Measurements from ENCODE around the gene TEX28.
"Not testable (repeated sequence)": the region's sequence is repeated elsewhere in the genome, so short reads cannot be mapped to it uniquely, and the experiment has no call there.

TEX28 gene

DNA sequence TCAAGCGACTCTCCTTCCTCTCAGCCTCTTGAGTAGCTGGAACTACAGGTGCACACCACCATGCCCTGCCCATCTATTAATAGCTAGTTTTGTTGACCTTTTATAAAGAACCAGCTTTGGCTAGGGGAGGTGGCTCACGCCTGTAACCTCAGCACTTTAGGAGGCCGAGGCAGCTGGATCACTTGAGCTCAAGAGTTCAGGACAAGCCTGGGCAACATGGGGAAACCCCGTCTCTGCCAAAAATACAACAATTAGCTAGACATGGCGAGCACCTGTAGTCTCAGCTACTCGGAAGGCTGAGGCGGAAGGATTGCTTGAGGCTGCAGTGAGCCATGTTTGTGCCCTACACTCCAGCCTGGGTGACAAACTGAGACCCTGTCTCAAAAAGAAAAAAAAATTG, 3.4 kb upstream of the TEX28 start:
- H3K4me2 ChIP-seq (ENCODE audit: insufficient read depth, low read length): no peak overlapping the region
- no peak overlapping the region for H2AFZ ChIP-seq (ENCODE audit: low read depth, low read length)
- H3K9me3 ChIP-seq (ENCODE audit: insufficient read depth, low read length, severe bottlenecking): no peaks in the 10 kb centered on the region
- no peak for TF ChIP-seq EZH2 (IDR thresholded peaks at IDR 0.05; ENCODE audit: borderline replicate concordance, low read depth, low read length, severe bottlenecking)
- TF ChIP-seq, protein P1, sequence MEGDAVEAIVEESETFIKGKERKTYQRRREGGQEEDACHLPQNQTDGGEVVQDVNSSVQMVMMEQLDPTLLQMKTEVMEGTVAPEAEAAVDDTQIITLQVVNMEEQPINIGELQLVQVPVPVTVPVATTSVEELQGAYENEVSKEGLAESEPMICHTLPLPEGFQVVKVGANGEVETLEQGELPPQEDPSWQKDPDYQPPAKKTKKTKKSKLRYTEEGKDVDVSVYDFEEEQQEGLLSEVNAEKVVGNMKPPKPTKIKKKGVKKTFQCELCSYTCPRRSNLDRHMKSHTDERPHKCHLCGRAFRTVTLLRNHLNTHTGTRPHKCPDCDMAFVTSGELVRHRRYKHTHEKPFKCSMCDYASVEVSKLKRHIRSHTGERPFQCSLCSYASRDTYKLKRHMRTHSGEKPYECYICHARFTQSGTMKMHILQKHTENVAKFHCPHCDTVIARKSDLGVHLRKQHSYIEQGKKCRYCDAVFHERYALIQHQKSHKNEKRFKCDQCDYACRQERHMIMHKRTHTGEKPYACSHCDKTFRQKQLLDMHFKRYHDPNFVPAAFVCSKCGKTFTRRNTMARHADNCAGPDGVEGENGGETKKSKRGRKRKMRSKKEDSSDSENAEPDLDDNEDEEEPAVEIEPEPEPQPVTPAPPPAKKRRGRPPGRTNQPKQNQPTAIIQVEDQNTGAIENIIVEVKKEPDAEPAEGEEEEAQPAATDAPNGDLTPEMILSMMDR (IDR thresholded peaks at IDR 0.05; ENCODE audit: borderline replicate concordance, extremely low read depth, low read length, poor library complexity, severe bottlenecking): no peak
- H3K79me2 ChIP-seq (ENCODE audit: insufficient read depth, low read length): no peaks in the 10 kb centered on the region
- no peaks in the 10 kb centered on the region for H3K27me3 ChIP-seq (ENCODE audit: insufficient read depth, low read length, poor library complexity)
- no peaks in the 10 kb centered on the region for H3K4me1 ChIP-seq (ENCODE audit: insufficient read depth, low read length)
- H3K36me3 ChIP-seq (ENCODE audit: insufficient read depth, low read length): no peaks in the 10 kb centered on the region
- H3K4me3 ChIP-seq (ENCODE audit: low read depth in 1 of 2, low read length in 2 of 2): no peak overlapping the region
- ATAC-seq (ENCODE audit: insufficient read depth, low read depth): no peak
- no peak overlapping the region for H3K9ac ChIP-seq (ENCODE audit: low read depth, low read length)
- H3K27ac ChIP-seq (ENCODE audit: low read length): no peak overlapping the region
- no peak for DNase-seq
- H4K20me1 ChIP-seq (ENCODE audit: insufficient read depth, low read length): no peaks in the 10 kb centered on the region

DNA sequence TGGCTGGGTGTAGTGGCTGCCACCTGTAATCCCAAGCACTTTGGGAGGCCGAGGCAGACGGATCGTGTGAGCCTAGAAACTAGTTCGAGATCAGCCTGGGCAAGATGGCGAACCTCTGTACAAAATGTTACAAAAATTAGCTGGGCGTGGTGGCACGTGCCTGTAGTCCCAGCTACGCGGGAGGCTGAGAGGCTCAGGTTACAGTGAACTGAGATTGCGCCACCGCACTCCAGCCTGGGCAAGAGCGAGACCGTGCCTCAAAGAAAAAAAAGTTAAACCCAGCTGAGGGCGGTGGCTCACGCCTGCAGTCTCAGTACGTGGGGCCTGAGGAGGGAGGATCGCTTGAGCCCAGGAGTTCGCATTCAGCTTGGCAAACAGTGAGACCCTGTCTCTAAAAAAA, 1.8 kb upstream of the TEX28 start:
- Histone ChIP-seq H3K4me2 (ENCODE audit: insufficient read depth, low read length) (no peak overlapping the region), H3K9me3 (ENCODE audit: insufficient read depth, low read length, severe bottlenecking) (no peaks in the 10 kb centered on the region), H3K79me2 (ENCODE audit: insufficient read depth, low read length) (no peaks in the 10 kb centered on the region), H3K27me3 (ENCODE audit: insufficient read depth, low read length, poor library complexity) (no peaks in the 10 kb centered on the region), H4K20me1 (ENCODE audit: insufficient read depth, low read length) (no peaks in the 10 kb centered on the region), H3K4me1 (ENCODE audit: insufficient read depth, low read length) (no peaks in the 10 kb centered on the region), H2AFZ (ENCODE audit: low read depth, low read length) (no peak overlapping the region), H3K4me3 (ENCODE audit: low read depth in 1 of 2, low read length in 2 of 2) (no peak overlapping the region), H3K9ac (ENCODE audit: low read depth, low read length) (no peak overlapping the region), H3K27ac (ENCODE audit: low read length) (no peak overlapping the region), H3K36me3 (ENCODE audit: insufficient read depth, low read length) (no peaks in the 10 kb centered on the region)
- DNase-seq (no peak), ATAC-seq (ENCODE audit: insufficient read depth, low read depth) (no peak)
- no peak for TF ChIP-seq EZH2 (IDR thresholded peaks at IDR 0.05; ENCODE audit: borderline replicate concordance, low read depth, low read length, severe bottlenecking)
- TF ChIP-seq, protein P1 (IDR thresholded peaks at IDR 0.05; ENCODE audit: borderline replicate concordance, extremely low read depth, low read length, poor library complexity, severe bottlenecking): no peak

DNA sequence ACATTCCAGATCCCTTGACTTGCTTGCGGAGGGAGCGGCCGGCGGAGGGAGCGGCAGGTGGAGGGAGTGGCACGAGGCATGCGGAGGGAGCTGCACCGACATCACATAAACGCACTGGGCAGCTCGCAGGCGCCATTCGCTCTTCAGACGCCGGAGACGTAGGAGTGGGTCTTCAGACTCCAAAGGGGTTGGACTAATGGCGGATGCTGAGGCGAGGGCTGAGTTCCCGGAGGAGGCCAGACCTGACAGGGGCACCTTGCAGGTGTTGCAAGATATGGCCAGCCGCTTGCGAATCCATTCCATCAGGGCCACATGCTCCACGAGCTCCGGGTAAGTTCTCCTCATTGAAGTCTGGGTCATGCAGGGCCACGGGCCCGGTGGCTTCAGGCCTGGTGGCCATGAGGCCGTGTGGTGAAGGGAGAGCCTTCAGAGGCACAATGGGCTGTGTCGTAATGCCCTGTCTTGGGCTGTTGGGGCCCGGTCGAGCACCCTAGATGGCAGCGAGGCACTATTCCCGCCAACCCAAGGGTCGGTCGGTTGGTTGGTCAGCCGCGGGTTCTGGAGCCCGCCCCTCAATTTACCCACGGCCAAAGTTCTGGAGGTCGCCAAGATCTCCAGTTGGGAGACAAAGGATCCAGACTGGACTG, 863 bp upstream of the TEX28 start, which contains the start of gene TKTL1:
Gene TKTL1 (plus strand): TSS at position 132 of the 647 bp plus-strand sequence. CDS start 65 bp downstream, at position 197.
- no peaks in the 10 kb centered on the region for H4K20me1 ChIP-seq (ENCODE audit: insufficient read depth, low read length)
- no peaks in the 10 kb centered on the region for H3K79me2 ChIP-seq (ENCODE audit: insufficient read depth, low read length)
- no peak within 1 kb of the TSS for H3K4me2 ChIP-seq (ENCODE audit: insufficient read depth, low read length)
- no peak within 1 kb of the TSS for H2AFZ ChIP-seq (ENCODE audit: low read depth, low read length)
- DNase-seq (no peak), ATAC-seq (ENCODE audit: insufficient read depth, low read depth) (no peak)
- no peak within 1 kb of the TSS for H3K27ac ChIP-seq (ENCODE audit: low read length)
- H3K4me3 ChIP-seq (ENCODE audit: low read depth in 1 of 2, low read length in 2 of 2): no peak within 1 kb of the TSS
- H3K27me3 ChIP-seq (ENCODE audit: insufficient read depth, low read length, poor library complexity): no peaks in the 10 kb centered on the region
- H3K4me1 ChIP-seq (ENCODE audit: insufficient read depth, low read length): no peaks in the 10 kb centered on the region
- TF ChIP-seq, protein P1 (IDR thresholded peaks at IDR 0.05; ENCODE audit: borderline replicate concordance, extremely low read depth, low read length, poor library complexity, severe bottlenecking): no peak
- TF ChIP-seq EZH2 (IDR thresholded peaks at IDR 0.05; ENCODE audit: borderline replicate concordance, low read depth, low read length, severe bottlenecking): no peak
- no peaks in the 10 kb centered on the region for H3K36me3 ChIP-seq (ENCODE audit: insufficient read depth, low read length)
- H3K9me3 ChIP-seq (ENCODE audit: insufficient read depth, low read length, severe bottlenecking): no peaks in the 10 kb centered on the region
- H3K9ac ChIP-seq (ENCODE audit: low read depth, low read length): no peak within 1 kb of the TSS

DNA sequence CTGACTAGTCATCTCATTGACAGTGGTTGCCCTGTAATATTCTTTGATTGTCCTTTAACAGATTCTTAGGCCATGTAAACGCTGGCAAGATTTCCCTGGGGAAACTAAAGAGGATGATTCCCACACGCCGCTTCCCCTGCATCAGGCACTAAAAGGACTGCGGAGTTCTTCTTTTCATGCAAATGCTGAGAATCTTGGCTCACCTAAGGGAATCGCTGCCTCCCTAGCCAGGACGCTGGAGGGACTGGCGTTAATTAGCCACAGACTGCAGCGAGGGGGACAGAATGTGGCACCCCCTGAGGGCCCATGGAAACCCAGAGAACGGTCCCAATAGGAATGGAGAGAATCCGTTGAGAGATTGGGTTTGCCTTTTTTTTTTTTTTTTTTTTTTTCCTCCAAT, 8.5 kb downstream of the TEX28 start:
- H3K4me2 ChIP-seq (ENCODE audit: insufficient read depth, low read length); H3K9ac ChIP-seq (ENCODE audit: low read depth, low read length); H3K9me3 ChIP-seq (ENCODE audit: insufficient read depth, low read length, severe bottlenecking); DNase-seq; H4K20me1 ChIP-seq (ENCODE audit: insufficient read depth, low read length); H3K4me3 ChIP-seq (ENCODE audit: low read depth in 1 of 2, low read length in 2 of 2); H3K79me2 ChIP-seq (ENCODE audit: insufficient read depth, low read length); H2AFZ ChIP-seq (ENCODE audit: low read depth, low read length); H3K27ac ChIP-seq (ENCODE audit: low read length); ATAC-seq (ENCODE audit: insufficient read depth, low read depth); H3K4me1 ChIP-seq (ENCODE audit: insufficient read depth, low read length); H3K27me3 ChIP-seq (ENCODE audit: insufficient read depth, low read length, poor library complexity); H3K36me3 ChIP-seq (ENCODE audit: insufficient read depth, low read length): not testable (repeated sequence)

DNA sequence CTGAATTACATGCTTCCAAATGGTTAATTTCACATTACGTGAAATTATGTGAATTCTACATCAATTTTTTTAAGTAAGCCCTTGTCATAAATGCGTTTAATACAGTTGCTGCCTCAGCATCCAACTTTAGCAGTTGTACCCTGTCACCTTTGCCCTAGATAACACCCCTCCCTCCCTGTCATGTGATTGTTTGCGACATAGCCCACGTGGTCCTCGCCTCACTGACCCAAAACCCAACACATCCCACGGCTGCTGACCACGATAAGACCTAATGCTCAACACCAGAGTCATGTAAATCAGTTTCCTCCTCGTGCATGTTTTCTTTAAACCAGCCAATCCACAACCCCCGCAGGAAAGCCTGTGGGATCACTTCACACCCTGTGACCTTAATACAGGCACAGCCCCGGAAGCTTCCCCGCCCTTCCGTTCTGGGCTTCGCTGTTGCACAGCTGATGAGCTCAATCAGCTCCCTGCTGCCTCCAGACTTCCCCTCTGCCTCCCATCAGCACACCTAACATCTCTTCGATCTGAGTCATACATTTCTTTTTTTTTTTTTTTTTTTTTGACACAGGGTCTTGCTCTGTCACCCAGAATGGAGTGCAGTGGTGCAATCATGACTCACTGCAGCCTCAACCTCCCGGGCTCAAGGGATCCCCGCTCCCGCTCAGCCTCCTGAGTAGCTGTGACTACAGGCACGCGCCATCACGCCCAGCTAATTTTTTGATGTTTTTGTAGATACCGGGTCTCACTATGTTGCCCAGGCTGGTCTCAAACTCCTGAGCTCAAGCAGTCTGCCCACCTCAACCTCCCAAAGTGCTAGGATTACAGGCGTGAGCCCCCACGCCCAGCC, 10.2 kb downstream of the TEX28 start:
- H3K4me1 ChIP-seq (ENCODE audit: insufficient read depth, low read length); H4K20me1 ChIP-seq (ENCODE audit: insufficient read depth, low read length); H3K36me3 ChIP-seq (ENCODE audit: insufficient read depth, low read length); H3K27ac ChIP-seq (ENCODE audit: low read length); H3K9ac ChIP-seq (ENCODE audit: low read depth, low read length); H2AFZ ChIP-seq (ENCODE audit: low read depth, low read length); DNase-seq; H3K4me3 ChIP-seq (ENCODE audit: low read depth in 1 of 2, low read length in 2 of 2); H3K4me2 ChIP-seq (ENCODE audit: insufficient read depth, low read length); H3K9me3 ChIP-seq (ENCODE audit: insufficient read depth, low read length, severe bottlenecking); H3K27me3 ChIP-seq (ENCODE audit: insufficient read depth, low read length, poor library complexity); H3K79me2 ChIP-seq (ENCODE audit: insufficient read depth, low read length): not testable (repeated sequence)
- ATAC-seq (ENCODE audit: insufficient read depth, low read depth): peak; percentile 98
